Neuron (in vitro differentiated cells): ENCODE data around the gene AGPAT3.

Experiments
- H2AFZ ChIP-seq: one replicate; pipeline ENCODE4 v1.6.1; 2013; ENCODE audit warnings: low read depth, mild to moderate bottlenecking, inconsistent platforms, low read length, moderate library complexity
- H3K27me3 ChIP-seq: one replicate; pipeline ENCODE4 v1.6.1; 2013; ENCODE audit warnings: low read length; ENCODE audit not compliant: insufficient read depth
- H3K36me3 ChIP-seq: one replicate; pipeline ENCODE4 v1.6.1; 2013; ENCODE audit warnings: low read length; ENCODE audit not compliant: insufficient read depth
- H3K4me1 ChIP-seq: one replicate; pipeline ENCODE4 v1.6.1; 2013; ENCODE audit warnings: low read length; ENCODE audit not compliant: insufficient read depth
- H3K4me3 ChIP-seq: 2 replicates; pipeline ENCODE4 v1.5.1; 2013; ENCODE audit warnings: mild to moderate bottlenecking, low read length, moderate library complexity
- H3K9me3 ChIP-seq: one replicate; pipeline ENCODE4 v1.6.1; 2013; ENCODE audit warnings: low read length

The AGPAT3 gene

DNA sequence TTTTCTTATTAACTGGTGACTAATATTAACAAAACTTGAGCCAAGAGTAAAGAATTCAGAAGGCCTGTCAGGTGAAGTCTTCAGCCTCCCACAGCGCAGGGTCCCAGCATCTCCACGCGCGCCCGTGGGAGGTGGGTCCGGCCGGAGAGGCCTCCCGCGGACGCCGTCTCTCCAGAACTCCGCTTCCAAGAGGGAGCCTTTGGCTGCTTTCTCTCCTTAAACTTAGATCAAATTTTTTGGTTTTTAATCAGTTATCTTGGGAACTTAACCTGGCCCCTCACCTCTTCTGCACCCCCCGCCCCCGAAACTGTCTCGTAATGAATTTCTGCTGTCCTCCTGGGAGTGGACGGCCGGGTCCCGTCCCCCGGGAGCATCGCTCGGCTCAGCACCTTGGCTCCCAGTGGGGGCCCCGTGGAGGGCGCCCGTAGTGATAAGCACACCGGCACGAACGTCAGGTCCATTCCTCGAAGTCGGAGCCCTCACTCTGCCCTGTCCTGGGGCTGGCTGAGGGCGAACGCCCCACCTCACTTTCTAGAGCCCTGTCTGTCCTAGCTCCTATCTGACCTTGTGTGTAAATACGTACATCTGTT is 117.6 kb downstream of the AGPAT3 start:
- no peaks in the 10 kb centered on the region for H3K9me3 ChIP-seq
- no peaks in the 10 kb centered on the region for H3K27me3 ChIP-seq
- no peak overlapping the region for H3K4me3 ChIP-seq
- H3K36me3 ChIP-seq: peaks cover 20% of the 10 kb centered on the region
- H3K4me1 ChIP-seq: peaks cover 18% of the 10 kb centered on the region
- no peak overlapping the region for H2AFZ ChIP-seq

DNA sequence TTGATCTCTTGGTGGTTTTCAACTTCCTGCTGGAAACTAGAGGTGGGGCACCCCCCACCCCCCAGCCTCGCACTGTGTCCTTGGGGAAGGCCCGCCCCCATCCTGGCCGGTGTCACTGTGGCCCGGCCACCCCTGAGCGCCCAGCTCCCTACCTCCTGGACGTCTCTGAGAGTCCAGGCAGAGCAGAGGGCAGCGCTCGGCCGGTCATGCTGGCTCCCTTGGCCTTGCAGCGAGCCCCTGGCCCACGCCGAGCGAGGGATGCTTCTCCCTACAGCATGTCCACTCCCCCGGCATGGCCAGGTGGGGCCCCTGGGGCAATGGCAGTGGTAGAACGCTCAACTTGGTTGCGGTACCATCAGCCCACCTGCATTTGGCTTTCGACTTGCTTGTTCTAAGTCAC is 118.4 kb downstream of the AGPAT3 start:
- no peak overlapping the region for H2AFZ ChIP-seq
- H3K4me3 ChIP-seq: no peak overlapping the region
- H3K27me3 ChIP-seq: no peaks in the 10 kb centered on the region
- no peaks in the 10 kb centered on the region for H3K9me3 ChIP-seq
- peaks cover 18% of the 10 kb centered on the region for H3K4me1 ChIP-seq
- H3K36me3 ChIP-seq: peaks cover 16% of the 10 kb centered on the region

DNA sequence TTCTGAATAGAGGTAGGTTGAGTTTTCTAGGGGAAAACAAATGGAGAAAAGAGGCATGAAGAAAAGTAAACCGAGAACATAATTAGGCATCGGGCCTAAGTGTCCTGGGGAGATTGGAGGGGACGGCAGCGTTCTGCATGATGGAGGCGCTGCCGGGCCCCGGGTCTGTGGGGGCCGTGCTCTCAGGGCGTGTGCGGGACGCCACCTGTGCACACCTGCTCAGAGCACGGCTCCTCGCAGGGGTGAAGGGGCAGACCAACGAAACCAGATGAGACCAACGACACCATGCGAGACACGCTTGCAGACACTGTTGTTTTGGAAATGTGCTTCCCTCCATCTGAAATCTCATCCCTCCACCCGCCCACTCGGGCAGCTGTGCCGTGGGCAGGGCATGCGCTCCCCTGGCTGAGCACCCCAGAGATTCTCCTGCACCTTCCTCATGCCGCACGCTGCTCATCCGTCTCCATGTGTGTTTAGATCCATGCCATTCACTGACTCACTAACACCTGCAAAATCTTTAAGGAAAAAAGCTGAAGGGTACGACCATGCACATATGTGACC is 118.9 kb downstream of the AGPAT3 start:
- H3K36me3 ChIP-seq: peaks cover 16% of the 10 kb centered on the region
- no peak overlapping the region for H2AFZ ChIP-seq
- H3K27me3 ChIP-seq: no peaks in the 10 kb centered on the region
- no peak overlapping the region for H3K4me3 ChIP-seq
- no peaks in the 10 kb centered on the region for H3K9me3 ChIP-seq
- peaks cover 18% of the 10 kb centered on the region for H3K4me1 ChIP-seq

DNA sequence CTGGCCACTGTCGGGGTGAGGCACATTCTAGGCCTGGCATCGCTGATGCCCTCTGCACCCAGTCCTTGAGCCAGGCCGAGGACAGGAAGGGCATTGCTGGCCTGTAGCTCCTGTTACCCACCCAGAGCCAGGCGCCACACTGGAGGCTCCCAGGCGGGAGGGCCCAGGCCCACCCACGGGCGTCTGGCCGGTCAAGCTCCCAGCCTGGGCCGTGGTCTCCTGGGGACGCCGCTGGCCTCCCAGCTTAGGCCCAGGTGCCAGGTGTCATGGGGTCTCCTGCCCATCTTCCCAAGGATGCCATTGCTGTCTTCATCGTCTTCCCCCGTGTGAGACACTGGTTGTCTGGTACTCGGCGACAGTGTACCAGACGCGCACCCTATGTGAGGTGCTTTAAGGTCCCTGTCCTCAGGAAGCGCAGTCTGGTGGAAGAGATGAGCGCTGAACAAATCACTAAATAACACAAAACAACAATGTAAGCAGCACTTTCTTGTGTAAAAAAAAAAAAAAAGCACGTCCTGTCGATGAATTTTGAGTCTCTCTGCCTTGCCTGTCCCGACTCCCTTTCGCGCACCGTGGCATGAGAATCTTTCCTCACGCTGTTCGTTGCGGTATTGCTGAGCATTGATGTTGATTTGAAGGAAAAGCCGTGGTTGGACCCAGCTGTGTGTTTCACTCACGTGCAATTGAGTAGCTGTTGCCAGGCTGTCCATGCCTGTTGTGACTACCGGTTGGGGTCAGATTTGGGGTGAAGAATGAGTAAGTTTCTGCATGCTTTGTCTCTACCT is 120.1 kb downstream of the AGPAT3 start:
- no peak overlapping the region for H3K4me3 ChIP-seq
- H2AFZ ChIP-seq: no peak overlapping the region
- peaks cover 16% of the 10 kb centered on the region for H3K36me3 ChIP-seq
- H3K4me1 ChIP-seq: peaks cover 18% of the 10 kb centered on the region
- no peaks in the 10 kb centered on the region for H3K9me3 ChIP-seq
- H3K27me3 ChIP-seq: no peaks in the 10 kb centered on the region

DNA sequence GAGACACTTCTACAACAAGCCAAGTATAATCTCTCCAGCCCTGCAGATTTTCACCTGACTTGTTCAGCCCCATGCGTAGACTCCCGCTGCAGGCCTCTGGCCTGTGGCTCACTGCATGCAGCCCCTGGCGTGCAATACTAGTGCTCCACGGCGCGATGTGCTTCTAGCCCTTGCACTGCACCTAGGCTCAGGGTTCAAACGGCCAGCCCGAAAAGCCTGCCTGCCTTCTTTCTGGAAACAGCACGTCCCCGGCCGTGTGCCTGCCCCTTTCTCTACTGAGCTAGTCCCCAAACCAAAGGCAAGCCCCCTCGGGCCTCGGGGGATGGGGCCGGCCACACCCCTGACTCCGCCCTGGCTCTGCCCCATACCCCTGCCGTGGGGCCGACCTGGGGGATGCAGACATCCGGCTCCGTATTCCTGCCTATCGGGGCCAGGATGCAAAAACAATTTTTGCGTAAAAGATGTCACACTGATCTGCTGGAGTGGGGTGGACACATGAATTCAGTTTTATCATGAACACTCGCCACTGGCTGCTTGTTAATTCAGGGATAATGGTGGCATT is 120.7 kb downstream of the AGPAT3 start:
- H3K4me3 ChIP-seq: no peak overlapping the region
- H3K4me1 ChIP-seq: peaks cover 18% of the 10 kb centered on the region
- no peaks in the 10 kb centered on the region for H3K27me3 ChIP-seq
- H2AFZ ChIP-seq: no peak overlapping the region
- no peaks in the 10 kb centered on the region for H3K9me3 ChIP-seq
- peaks cover 14% of the 10 kb centered on the region for H3K36me3 ChIP-seq

DNA sequence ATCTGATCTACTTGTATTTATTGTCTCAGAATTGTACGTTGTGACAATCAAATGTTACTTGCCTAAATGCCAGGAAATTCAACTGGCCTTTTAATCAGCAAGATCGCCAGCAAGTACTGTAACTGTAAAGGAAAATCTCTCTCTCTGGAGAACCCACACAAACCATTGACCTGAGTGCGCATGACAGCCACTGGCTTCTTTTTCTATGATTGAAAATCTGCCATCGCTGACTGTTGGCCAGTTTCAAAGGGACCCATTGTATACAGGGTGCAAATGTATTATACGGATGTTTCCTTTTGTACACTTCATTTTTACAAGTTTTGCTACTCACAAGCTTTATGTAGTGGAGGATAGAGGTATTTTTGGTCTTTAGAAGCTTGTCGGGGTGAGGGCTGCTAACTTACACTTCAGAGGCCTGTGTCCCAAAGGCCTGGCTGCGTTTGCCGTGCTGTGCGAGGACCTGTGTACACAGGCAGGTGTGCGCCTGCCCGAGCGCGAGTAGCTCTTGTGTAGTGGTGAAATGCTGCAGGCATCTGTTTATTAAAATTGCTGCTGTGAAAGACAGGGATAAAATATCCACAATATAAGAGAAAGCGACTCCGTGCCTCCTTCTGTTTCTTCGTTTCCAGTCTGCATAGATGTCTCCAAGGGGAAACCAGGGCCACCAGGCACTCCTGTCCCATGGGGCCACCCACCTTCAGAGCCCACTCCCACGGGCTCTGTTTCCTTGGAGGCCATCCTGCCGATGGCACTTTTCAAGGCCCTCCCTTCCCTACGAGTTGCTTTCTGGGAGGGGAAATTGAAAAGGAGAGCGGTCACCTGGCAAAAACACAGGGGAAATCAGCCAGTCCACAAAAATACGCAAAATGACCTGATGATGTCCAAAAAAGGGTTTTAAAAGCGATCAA is 121.8 kb downstream of the AGPAT3 start:
- Histone ChIP-seq H3K4me1 (peaks cover 18% of the 10 kb centered on the region), H2AFZ (no peak overlapping the region), H3K36me3 (peaks cover 8% of the 10 kb centered on the region), H3K9me3 (peaks cover under 1% of the 10 kb centered on the region), H3K4me3 (no peak overlapping the region), H3K27me3 (no peaks in the 10 kb centered on the region)

DNA sequence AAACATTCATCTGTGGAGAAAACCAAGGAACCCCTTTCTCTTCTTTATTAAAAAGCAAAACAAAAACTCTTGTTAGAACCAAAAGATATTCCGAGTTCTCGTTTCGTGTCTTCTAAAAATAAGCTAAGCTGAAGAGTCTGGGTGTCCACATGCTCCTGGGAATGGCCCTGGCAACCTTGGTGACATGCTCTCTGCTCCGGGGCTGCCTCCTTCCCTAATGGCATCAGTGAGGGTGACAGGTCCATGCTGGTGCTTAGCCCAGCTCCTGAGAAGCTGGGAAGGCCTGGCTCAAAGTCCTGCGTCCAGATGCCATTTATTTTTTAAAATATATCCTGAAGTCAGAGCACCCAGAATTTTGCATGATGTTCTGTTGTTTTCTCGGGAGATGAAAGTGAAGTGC is 122.5 kb downstream of the AGPAT3 start:
- no peak overlapping the region for H3K4me3 ChIP-seq
- H3K27me3 ChIP-seq: no peaks in the 10 kb centered on the region
- peaks cover under 1% of the 10 kb centered on the region for H3K36me3 ChIP-seq
- H2AFZ ChIP-seq: no peak overlapping the region
- peaks cover 18% of the 10 kb centered on the region for H3K4me1 ChIP-seq
- H3K9me3 ChIP-seq: peaks cover 2% of the 10 kb centered on the region

DNA sequence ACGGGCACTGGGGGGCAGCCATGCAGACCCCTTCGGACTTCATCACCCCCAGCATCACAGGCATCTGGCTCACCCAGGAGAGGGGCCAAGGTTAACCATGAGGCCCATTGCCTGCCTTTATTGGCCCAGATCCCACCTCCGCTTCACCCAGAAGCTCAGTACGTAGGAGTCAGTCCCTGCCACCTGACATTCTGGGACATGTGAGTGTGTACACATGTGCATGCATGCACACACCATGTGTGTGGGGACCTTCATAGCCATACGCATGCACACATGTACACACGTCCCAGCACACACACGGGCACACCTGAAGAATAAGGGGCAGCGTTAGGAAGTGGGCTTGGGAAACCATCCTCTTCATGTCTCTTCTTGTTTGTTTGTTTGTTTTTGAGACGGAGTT is 123.0 kb downstream of the AGPAT3 start:
- peaks cover 2% of the 10 kb centered on the region for H3K9me3 ChIP-seq
- peaks cover 18% of the 10 kb centered on the region for H3K4me1 ChIP-seq
- no peak overlapping the region for H3K4me3 ChIP-seq
- H2AFZ ChIP-seq: no peak overlapping the region
- H3K36me3 ChIP-seq: no peaks in the 10 kb centered on the region
- no peaks in the 10 kb centered on the region for H3K27me3 ChIP-seq

DNA sequence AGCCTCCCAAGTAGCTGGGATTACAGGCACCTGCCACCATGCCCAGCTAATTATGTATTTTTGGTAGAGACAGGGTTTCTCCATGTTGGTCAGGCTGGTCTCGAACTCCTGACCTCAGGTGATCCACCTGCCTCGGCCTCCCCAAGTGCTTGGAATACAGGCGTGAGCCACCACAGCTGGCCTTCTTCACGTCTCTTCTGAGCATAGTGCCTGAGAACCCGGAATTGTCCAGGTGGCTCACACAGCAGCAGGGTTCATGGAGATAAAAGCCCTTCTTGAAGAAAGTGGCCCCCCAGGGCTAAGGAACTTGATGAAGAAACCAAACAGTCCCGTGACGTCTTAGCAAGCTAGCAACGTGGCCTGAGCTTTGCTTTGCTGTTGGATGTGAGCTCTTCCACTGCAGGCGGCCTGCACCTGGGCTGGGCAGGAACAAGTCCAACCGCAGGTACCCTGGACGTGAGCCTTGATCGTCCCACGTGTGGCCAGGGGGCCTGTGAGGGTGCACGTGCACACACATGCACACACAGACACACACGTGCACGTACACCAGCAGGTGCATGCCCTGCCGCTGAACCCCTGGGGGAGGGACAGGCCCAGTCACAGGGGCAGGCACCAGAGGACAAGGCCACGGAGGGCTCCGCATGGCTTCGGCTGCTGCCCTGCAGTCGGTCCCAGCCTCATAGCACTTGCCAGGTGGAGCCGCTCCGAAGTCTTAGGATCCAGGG is 123.6 kb downstream of the AGPAT3 start:
- Histone ChIP-seq H3K4me3 (no peak overlapping the region), H3K27me3 (no peaks in the 10 kb centered on the region), H3K9me3 (peaks cover 2% of the 10 kb centered on the region)

DNA sequence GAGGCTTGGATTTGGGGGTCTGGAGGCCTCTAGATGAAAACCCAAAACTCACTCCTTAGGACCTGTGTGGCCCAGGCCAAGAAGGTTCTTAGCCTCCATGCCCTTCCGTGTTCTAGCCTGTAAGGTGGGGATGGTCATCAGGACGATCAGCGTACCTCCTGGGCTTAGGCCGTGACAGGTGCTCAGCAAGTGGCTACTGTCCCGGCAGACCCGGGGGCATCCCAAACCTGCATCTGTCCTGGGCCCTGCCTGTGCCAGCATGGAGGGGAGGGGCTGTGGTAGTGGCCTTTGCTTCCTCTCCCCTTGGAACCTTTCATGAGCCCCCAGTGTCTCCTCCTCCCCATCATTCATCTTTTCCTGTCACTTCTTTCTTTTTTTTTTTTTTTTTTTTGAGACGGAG is 124.4 kb downstream of the AGPAT3 start:
- Histone ChIP-seq H3K36me3 (no peaks in the 10 kb centered on the region), H3K27me3 (no peaks in the 10 kb centered on the region), H2AFZ (no peak overlapping the region), H3K4me1 (peaks cover 23% of the 10 kb centered on the region), H3K4me3 (no peak overlapping the region), H3K9me3 (peaks cover 2% of the 10 kb centered on the region)

More for the DNA sequence above, 123.6 kb downstream of the AGPAT3 start:
- Histone ChIP-seq H2AFZ (no peak overlapping the region), H3K36me3 (no peaks in the 10 kb centered on the region), H3K4me1 (peaks cover 19% of the 10 kb centered on the region)

DNA sequence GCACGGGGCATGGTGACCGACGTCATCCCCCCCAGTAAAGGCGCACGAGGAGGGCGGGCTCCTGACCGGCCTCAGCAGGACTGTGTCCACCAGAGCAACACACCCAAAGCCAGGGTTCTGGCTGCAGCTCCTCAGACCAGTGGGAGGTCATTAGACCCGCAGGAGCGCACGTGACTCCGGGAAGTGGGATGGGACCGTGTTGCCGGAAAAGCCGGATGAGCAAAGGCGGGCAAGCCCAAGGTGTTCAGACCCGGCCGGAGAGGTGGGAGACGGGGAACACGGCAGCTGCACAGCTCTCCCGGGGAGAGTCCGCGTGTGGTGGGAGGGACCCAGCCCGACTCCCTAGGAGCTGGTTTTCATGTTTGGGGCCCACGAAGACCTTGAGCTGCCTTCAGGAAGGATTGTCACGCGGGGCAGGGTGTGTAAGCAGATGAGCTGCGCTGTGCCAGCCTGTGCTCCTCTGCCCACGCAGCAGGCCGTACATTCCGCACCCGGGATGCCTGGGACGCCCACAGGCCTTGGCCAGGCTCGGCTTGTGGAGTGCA is 126.5 kb downstream of the AGPAT3 start:
- Histone ChIP-seq H3K36me3 (no peaks in the 10 kb centered on the region), H3K4me1 (peaks cover 9% of the 10 kb centered on the region), H3K27me3 (no peaks in the 10 kb centered on the region), H3K9me3 (peaks cover 4% of the 10 kb centered on the region), H3K4me3 (no peak overlapping the region), H2AFZ (no peak overlapping the region)

DNA sequence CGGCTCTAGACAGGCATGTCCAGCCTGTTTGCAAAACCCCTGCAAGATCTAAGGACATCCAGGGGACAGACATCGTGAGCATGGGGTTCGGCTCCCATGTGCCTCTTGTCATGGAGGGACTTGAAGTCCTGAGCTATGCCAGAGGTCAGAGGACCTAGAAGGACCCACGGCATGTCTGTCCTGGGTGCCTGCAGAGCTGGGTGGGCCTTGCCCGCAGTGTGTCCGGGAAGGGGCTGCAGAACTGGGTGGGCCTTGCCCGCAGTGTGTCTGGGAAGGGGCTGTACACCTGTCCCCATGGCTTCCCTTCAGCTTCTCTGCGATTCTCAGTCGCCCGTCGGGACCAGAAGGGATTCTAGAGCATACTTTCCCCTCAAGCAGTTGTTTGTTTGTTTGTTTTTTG is 127.1 kb downstream of the AGPAT3 start:
- no peaks in the 10 kb centered on the region for H3K27me3 ChIP-seq
- H3K9me3 ChIP-seq: peaks cover 4% of the 10 kb centered on the region
- H3K36me3 ChIP-seq: no peaks in the 10 kb centered on the region
- peaks cover 5% of the 10 kb centered on the region for H3K4me1 ChIP-seq
- no peak overlapping the region for H2AFZ ChIP-seq
- H3K4me3 ChIP-seq: no peak overlapping the region
